ENCODE measurements around the gene RAB3C.
"Not testable (repeated sequence)": the region's sequence is repeated elsewhere in the genome, so short reads cannot be mapped to it uniquely, and the experiment has no call there.

The RAB3C gene

GRCh38 chr5:58677650-58678049, 94.8 kb downstream of the RAB3C start:
- Histone ChIP-seq H3K27ac (no peak overlapping the region), H3K4me3 (no peak overlapping the region)
- no peak for DNase-seq (ENCODE audit: low spot score)
- no peak for TF ChIP-seq CTCF (IDR thresholded peaks at IDR 0.05)

DNA sequence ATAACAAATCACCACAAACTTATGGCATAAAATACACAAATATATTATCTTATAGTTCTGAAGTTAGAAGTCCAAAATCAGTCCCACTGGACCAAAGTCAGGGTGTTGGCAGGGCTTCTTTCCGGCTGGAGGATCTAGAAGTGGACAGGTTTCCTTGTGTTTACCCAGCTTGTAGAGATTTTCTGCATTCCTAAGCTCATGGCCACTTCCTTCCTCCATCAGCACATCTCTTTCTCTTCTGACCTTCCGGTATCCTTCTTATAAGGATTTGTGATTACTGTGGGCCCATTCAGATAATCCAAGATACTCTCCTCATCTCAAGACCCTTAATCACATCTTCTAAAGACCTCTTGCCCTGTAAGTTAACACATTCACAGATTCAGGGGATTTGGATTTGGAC, 97.6 kb downstream of the RAB3C start:
- no peak for DNase-seq (ENCODE audit: low spot score)
- no peak for TF ChIP-seq CTCF (IDR thresholded peaks at IDR 0.05)
- no peak overlapping the region for H3K27ac ChIP-seq
- H3K4me3 ChIP-seq = no peak overlapping the region

GRCh38 chr5:58681943-58682342, 99.1 kb downstream of the RAB3C start:
- TF ChIP-seq CTCF (IDR thresholded peaks at IDR 0.05) = no peak
- Histone ChIP-seq H3K4me3 (no peak overlapping the region), H3K27ac (no peak overlapping the region)
- DNase-seq (ENCODE audit: low spot score) = no peak

DNA sequence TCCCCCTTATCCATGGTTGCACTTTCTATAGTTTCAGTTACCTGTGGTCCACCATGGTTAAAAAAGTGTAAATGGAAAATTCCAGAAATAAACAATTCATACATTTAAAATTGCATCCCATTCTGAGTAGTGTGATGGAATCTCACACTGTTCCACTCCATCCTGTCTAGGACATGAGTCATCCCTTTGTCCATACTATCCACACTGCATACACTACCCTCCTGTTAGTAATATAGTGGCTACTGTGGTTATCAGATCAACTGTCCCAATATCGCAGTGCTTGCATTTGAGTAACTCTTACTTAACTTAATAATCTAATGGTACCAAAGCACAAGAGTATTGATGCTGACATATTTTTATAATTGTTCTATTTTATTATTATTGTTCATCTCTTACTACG, 100.7 kb downstream of the RAB3C start:
- no peak for DNase-seq (ENCODE audit: low spot score)
- no peak overlapping the region for H3K27ac ChIP-seq
- no peak overlapping the region for H3K4me3 ChIP-seq
- no peak for TF ChIP-seq CTCF (IDR thresholded peaks at IDR 0.05)

GRCh38 chr5:58687079-58687478, 104.2 kb downstream of the RAB3C start:
- H3K4me3 ChIP-seq = no peak overlapping the region
- no peak for DNase-seq (ENCODE audit: low spot score)
- TF ChIP-seq CTCF (IDR thresholded peaks at IDR 0.05) = no peak
- no peak overlapping the region for H3K27ac ChIP-seq

DNA sequence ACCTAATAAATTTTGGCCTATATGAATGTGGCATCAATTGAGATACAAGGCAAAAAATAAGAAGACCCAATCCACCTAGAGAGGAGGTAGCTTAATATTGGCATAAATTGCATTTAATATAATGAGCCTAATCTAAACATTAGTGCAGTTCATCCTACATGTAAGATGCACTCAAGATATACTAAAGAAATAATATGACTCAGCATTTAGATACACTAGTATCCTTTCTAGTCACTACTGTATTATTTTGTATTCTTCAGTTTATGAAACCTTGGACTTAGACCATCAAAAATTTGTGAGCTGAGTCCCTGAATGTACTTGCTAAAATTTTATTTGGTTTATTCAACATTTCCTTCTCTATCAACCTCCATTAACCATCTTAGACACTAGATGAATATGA, 104.7 kb downstream of the RAB3C start:
- Histone ChIP-seq H3K27ac (no peak overlapping the region), H3K4me3 (no peak overlapping the region)
- DNase-seq (ENCODE audit: low spot score) = no peak
- no peak for TF ChIP-seq CTCF (IDR thresholded peaks at IDR 0.05)

DNA sequence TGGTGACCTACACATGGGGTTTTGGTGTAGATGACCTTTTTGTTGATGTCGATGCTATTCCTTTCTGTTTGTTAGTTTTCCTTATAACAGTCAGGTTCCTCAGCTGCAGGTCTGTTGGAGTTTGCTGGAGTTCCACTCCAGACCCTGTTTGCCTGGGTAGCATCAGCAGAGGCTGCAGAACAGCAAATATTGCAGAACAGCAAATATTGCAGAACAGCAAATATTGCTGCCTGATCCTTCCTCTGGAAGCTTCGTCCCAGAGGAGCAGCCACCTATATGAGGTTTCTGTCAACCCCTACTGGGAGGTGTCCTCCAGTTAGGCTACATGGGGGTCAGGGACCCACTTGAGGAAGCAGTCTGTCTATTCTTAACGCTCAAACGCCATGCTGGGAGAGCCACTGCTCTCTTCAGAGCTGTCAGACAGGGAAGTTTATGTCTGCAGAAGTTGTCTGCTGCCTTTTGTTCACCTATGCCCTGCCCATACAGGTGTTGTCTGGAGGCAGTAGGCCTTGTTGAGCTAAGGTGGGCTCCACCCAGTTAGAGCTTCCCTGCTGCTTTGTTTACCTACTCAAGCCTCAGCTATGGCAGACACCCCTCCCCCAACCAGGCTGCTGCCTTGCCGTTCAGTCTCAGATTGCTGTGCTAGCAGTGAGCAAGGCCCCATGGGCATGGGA, 116.3 kb downstream of the RAB3C start:
- not testable (repeated sequence) for H3K27ac ChIP-seq; DNase-seq (ENCODE audit: low spot score); H3K4me3 ChIP-seq

GRCh38 chr5:58699762-58700118, 116.9 kb downstream of the RAB3C start:
- no peak for TF ChIP-seq CTCF (IDR thresholded peaks at IDR 0.05)
- no peak overlapping the region for H3K27ac ChIP-seq
- H3K4me3 ChIP-seq = no peak overlapping the region
- no peak for DNase-seq (ENCODE audit: low spot score)

Measured in coronary artery (tissue), 2 donors.